GM21526 (cell line): ENCODE data around the gene SLC6A7.
"Not testable (repeated sequence)": the region's sequence is repeated elsewhere in the genome, so short reads cannot be mapped to it uniquely, and the experiment has no call there.

Experiments
- ATAC-seq: cut with Tn5 transposase; IDR thresholded peaks from one replicate; pipeline ENCODE4 v1.9.1; 2021; ENCODE audit warnings: moderate library complexity; ENCODE audit not compliant: unreplicated experiment, low FRiP score

SLC6A7 gene

DNA sequence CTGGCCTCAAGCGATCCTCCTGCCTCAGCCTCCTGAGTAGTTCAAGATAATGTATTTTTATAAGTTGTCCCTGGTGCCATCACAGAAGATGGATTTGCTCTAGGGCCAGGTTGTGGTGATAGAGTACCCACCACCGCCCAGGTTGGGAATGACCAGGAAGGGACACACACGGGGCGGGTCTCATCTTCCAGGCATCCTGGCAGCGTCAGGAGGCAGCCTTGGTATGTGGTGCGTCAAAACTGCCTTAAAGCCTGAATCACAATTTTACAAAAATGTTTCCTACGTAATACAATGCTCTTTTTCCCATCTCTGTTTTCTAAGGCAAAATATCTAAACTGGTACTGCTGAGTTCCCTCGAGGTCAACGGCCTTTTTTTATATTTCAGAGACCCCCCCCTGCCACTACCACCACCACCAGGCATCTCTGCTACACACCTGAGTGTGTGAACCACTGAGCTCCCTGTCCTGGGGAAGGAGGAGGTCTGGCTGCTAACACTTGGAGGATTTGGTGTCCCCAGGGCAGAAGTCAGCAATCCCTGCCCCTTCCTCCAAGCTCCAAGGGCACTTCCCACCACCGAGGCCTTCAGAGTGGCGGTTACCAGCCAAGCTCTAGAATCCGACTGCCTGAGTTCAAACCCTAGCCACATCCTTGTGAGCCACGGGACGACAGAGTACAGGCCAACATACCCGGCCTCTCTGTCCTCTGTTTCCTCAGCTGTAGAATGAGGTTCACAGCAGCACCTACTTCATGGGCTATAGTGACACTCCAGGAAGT is 47.3 kb downstream of the SLC6A7 start:
- ATAC-seq, result no peak

GRCh38 chr5:150238646-150239045 is 48.8 kb downstream of the SLC6A7 start:
- no peak for ATAC-seq

- no peak for ATAC-seq
These were observed 49.4 kb downstream of the SLC6A7 start for GRCh38 chr5:150239099-150239793.

- ATAC-seq, result no peak
These were observed 49.9 kb downstream of the SLC6A7 start for GRCh38 chr5:150239794-150240122.

DNA sequence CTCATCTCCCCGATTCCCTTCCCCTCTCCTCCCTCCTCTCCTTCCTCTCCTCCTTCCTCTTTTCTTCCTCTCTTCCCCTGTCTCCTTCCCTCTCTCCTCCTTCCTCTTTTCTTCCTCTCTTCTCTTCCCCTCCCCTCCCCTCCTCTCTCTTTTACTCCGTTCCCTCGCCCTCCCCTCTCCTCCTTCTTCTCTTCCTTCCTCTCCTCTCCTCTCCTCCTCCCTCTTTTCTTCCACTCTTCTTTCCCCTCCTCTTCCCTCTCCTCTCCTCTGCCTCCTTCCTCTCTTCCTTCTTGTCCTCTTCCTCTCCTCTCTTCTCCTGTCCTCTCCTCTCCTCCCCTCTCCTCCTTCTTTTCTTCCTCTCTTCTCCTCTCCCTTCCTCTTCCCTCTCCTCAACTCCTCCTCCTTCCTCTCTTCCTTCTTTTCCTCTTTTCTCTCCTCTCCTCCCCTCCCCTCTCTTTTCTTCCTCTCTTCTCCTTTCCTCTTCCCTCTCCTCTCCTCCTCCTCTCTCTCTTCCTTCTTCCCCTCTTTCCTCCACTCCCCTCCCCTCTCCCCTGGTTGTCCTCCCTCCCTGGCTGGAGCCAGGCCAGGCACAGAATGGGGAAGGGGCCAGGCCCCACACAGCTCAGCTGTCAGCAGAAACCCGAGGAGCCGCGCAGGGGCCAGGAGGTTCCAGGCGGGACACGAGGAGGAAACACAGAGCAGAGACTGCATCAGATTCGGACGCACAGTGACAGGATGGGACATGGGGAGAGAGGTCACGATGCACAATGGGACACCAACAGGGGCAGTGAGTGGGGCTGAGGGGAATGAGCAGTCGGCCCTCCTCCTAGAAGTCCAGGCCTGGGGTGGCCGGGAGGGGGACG is 51.7 kb downstream of the SLC6A7 start:
- ATAC-seq, result no peak

DNA sequence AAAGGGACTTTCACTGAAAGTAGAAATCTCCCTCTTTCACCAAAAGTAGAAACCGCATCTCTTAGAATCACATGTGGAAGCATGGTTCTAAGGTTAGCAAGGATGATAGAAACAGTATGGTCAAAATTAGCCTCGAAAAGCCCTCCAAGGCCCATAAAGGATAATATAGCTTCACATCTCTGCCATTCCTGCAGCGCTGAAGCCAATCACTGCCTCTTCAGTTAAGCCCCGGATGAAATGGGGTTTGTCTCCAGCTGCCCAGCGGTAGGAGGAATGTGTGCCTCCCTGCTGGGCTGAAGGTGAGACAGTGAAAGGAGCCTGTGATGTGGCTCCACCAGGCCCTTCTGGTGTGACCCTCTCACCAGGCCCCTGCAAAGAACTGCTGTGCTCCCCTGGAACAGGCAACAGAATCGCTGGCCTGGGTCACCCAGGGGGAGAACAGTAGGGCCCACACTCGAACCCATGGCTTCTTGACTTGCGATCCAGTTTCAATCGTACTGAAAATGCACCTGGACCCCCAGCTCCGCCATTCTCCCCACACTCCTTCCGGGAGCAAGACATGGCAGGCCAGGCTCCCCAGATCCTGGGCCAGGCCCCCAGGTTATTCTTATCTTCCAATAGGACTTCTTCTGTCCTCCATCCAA is 52.5 kb downstream of the SLC6A7 start:
- no peak for ATAC-seq

DNA sequence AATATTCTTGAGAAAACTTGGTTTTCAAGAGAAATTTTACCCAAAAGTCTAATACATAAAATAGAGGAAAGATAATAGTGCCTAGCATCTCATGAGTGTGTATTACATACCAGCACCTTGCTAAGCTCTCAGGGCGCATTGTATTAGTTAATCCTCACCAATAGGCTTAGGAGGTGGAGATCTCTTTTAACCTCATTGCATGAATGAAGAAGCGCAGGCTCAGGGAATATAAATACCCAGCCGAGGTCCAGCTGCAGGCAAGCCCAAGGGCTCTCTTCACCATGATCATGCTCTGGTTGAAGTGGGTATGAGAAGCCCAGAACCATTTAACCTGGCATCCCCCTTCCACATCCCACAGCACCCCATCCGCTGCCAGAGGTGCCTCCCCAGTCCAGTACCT is 53.7 kb downstream of the SLC6A7 start:
- no peak for ATAC-seq

DNA sequence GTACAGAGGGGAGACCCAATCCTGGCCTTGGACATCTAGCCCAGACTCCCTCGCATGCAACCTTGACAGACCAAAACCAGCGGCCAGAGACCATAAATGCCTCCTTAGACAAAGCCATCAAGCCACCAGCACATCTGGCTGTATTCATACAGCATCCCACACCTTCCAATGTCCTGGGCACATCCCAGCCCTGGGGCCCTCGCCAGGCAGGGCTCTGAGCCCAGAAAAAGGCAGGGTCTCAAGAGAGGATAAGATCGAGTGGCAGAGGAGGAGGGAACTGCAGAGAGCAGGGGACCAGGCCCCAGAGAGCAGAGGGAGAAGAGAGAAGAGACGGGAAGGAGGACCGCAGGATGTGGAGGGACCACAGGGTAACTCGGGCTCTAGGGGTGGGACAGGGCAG is 54.3 kb downstream of the SLC6A7 start:
- ATAC-seq, result no peak

GRCh38 chr5:150245111-150245789 is 55.4 kb downstream of the SLC6A7 start:
- ATAC-seq, result no peak

DNA sequence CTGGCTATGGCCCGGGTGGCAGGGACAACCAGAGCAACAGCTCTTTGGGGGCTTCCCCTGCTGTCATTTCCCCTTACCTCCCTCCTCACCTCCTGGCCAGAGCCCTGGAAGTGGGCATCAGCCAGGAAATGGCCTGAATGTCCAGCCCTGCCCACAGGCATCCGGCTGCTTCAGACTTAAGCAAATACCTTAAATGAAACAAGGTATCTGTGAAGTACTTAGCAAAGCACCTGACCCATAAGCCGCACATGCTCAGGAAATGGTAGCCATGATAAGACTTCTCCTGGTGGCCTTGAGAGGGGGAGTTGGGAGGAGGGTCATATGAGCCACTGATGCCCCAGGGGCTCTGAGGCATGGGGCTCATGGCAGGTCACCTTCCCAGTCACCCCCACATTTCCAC is 55.9 kb downstream of the SLC6A7 start:
- no peak for ATAC-seq

- ATAC-seq, result no peak
These were observed 56.6 kb downstream of the SLC6A7 start for GRCh38 chr5:150246429-150246828.

GRCh38 chr5:150246835-150247234 is 57.0 kb downstream of the SLC6A7 start:
- ATAC-seq, result no peak

GRCh38 chr5:150247726-150248125 is 57.9 kb downstream of the SLC6A7 start:
- ATAC-seq, result no peak

GRCh38 chr5:150248493-150248892 is 58.6 kb downstream of the SLC6A7 start:
- ATAC-seq, result not testable (repeated sequence)

DNA sequence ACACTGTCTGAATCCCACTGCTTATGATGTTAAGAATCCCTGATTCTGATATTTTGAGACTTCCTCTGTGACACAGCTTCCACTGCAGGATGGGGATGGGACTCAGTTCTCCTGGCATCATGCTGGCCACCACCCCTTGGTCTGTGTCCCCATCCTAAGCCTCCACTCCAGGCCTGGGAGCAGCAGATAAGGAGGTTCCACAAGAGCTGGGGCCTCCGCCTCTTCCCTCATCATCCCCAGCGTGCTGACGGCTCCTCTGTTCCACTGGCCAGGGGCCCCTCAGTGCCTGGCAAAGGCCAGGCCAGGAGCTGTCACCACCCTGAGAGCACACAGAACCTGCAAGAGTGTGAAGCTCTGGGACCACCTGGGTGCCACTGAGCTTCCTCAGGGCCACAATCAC is 59.1 kb downstream of the SLC6A7 start:
- no peak for ATAC-seq

GRCh38 chr5:150249744-150250143 is 59.9 kb downstream of the SLC6A7 start:
- ATAC-seq, result no peak

GRCh38 chr5:150251504-150251903 is 61.6 kb downstream of the SLC6A7 start:
- ATAC-seq, result no peak

DNA sequence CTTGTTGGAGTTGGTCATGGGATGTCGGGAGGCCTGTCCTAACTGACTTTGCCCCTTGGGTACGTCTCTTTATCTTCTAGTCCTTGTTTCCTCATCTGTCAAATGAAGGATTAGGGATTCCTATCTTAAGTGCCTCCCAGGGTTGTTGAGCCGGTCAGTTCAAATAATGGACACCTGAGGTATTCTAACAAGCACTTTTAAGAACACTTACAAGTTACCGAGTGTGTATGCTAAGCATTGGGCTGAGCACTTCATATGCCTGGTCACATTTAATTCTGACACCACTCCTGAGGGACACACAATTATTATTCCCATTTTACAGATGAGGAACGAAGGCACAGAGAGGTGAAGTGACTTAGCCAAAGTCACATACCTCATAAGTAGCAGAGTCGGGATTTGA is 62.6 kb downstream of the SLC6A7 start:
- ATAC-seq, result no peak

- ATAC-seq, result no peak
These were observed 63.8 kb downstream of the SLC6A7 start for GRCh38 chr5:150253416-150254208.

- ATAC-seq, result no peak
These were observed 64.5 kb downstream of the SLC6A7 start for GRCh38 chr5:150254363-150254762.
